Dedifferentiated amniotic fluid mesenchymal stem cell (primary cell): ENCODE results near the gene AP3M1.
"Not testable (repeated sequence)": the region's sequence is repeated elsewhere in the genome, so short reads cannot be mapped to it uniquely, and the experiment has no call there.

Experiments
- DNase-seq: peaks from one replicate; pipeline ENCODE4 v3.0.0-alpha.2; 2016; ENCODE audit errors: extremely low spot score

The AP3M1 gene, protein sequence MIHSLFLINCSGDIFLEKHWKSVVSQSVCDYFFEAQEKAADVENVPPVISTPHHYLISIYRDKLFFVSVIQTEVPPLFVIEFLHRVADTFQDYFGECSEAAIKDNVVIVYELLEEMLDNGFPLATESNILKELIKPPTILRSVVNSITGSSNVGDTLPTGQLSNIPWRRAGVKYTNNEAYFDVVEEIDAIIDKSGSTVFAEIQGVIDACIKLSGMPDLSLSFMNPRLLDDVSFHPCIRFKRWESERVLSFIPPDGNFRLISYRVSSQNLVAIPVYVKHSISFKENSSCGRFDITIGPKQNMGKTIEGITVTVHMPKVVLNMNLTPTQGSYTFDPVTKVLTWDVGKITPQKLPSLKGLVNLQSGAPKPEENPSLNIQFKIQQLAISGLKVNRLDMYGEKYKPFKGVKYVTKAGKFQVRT

DNA sequence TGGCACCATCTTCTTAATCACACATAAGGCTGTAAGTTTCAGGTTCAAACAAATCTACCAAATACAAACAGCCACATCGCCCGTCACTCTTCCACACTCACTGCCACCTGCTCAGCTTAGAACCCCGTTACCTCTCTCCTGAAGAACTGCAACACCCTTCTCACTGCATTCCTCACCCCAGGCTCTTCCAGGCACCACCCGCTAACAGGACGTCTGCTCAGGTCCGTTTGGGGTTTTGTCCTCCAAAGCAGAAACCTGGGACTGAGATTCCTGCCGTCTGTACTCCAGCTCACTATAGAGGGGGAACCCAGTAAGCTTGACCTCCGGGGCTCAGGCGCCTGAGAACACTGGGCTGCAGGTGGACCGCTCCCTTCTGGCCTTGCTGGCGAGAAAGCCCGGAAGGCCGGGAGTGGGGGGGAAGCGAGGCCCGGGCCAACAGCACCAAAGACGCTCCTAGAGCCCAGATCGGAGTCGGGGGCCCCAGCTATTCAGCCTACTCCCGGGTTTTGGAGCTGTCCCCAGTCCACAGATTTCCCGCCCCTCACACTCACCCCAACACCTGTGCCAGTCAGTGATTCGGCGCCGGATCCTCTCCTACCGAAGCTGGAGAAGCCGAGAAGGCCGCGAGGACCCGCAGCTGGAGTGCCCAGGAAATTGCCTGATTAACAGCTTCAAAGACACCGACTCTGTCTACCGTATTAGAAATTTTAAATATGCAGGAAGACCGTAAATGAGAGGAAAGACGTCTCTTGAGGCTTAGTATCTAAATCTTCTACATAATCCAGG lies at the start of gene AP3M1:
TSS of gene AP3M1 (minus strand) at position 625 of the 786 bp plus-strand sequence. CDS start 12,449 bp downstream, outside the sequence.
- DNase-seq: peak; percentile 24

DNA sequence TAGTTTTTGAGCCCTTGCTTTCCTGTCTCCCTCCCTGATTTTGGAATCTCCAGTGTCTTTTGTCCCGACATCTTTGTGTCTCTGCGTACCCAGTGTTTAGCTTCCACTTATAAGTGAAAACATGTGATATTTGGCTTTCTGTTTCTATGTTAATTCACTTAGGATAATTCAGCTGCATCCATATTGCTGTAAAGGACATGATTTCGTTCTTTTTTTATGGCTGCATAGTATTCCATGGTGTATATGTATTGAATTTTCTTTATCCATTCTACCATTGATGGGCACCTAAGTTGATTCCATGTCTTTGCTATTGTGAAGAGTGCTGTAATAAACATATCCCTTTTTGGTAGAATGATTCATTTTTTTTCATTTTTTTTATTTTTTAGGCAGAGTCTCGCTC lies 48.7 kb upstream of the AP3M1 start:
- DNase-seq: no peak

DNA sequence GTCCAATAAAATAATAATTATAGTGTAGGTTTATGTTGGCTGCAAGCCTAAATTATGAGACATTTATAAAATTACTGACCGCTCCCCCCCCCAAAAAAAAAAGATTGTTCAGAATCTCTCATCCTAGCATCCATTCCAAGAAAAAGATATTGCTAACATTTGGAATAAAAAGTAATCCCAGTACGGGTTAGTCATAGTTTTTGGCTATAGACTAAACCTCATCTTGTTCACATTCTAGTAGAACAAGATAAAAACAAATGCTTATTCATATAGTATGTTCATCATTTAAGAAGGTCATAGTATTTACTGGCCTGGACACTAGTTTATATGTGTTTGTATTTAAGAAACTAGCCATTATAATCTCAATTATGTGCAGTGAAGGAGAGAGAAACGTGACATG lies 44.4 kb upstream of the AP3M1 start:
- no peak for DNase-seq

DNA sequence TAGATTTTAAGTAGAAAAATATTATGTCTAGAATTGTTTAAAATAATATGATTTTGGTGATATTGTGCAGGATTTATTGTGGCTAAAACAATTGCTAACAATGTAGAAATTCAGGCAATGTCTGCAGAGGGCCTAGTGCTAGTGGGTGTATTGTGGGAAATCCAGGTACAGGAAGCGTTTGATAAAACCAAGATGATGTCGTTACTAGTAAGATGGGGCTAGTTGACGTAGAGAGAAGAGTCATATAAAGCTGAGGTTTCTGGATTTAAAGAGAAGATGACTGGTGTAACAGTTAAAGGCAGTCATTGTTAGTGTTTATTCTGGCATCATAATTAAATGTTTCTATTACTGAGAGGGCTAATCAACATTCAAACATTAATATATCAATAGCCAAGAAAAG lies 43.9 kb upstream of the AP3M1 start:
- no peak for DNase-seq

DNA sequence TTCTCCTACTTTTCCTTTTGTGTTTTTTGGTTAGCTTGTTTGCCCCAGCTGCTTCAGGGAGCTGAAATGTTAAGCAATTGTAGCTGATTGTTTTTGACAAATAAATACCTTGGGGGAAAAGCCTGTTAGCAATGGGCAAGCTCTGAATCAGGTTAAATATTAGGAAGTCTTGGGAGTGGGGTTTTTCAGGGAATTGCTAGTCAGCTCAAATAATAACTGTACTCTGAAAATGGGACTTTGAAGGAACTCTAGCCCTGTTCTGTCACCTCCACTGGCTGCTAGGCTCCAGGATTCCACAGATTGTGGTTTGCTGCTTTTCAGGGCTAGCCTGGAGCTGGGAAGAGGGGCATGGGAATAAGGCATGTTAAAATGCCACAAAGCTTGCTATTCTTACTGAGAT lies 39.9 kb upstream of the AP3M1 start:
- DNase-seq: no peak

DNA sequence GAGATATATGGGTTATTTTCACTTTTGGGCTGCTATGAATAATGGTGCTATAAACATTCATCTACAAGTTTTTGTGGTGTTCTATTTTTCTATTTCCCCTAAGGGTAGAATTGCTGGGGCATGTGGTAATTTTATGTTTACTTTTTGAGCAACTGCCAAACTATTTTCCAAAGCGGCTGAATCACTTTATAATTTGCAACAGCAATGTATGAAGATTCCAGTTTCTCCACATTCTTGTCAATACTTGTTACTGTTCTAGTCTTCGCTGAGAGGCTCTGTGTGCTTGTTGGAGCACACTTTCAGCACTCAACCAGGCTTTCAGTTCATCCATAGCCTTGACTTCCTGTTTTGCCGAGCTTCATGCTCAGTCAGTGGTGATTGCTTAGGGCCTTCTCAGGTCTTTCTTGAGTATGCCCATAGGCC lies 39.4 kb upstream of the AP3M1 start:
- DNase-seq: peak; percentile 97

DNA sequence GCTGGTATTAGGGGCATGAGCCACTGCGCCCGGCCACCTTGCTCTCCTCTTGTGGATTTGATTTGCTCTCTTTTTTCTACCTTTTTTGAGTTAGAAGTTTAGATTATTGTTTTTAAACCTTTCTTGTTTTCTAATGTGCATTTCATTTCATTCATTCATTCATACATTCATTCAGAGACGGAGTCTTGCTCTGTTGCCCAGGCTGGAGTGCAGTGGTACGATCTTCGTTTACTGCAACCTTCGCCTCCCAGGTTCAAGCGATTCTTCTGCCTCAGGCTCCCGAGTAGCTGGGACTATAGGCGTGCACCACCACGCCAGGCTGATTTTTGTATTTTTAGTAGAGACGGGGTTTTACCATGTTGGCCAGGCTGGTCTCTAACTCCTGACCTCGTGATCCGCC lies 38.0 kb upstream of the AP3M1 start:
- DNase-seq: not testable (repeated sequence)

DNA sequence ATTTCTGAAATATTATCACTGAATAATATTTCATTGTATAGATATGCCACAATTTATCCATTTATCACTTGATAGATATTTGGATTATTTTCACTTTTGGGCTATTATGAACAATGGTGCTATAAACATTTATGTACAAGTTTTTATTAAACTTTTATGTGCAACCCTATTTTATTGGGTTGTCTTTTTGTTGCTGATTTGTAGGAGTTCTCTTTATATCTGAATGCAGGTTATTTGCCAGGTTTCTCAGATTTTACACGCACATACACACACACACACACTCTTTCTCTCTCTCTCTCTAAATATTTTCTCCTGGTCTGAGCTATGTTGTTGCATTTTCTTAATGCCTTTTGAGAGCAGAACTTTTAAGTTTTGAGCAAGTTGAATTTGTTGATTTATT lies 36.6 kb upstream of the AP3M1 start:
- no peak for DNase-seq

DNA sequence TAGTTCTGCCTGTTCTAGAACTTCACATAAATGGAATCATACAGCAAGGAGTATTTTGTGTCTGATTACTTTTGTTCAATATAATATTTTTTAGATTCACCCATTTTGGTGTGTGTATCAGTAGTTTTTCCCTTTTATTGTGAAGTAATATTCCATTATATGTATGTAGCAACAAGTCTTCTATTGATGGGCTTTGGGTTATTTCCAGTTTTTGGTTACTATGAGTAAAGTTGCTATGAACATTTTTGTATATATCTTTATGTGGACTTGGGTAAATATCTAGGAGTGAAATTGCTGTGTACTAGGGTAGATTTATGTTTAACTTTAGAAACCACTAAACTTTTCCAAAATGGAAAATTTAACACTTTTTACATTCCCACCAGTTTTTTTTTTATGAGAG lies 36.0 kb upstream of the AP3M1 start:
- no peak for DNase-seq

DNA sequence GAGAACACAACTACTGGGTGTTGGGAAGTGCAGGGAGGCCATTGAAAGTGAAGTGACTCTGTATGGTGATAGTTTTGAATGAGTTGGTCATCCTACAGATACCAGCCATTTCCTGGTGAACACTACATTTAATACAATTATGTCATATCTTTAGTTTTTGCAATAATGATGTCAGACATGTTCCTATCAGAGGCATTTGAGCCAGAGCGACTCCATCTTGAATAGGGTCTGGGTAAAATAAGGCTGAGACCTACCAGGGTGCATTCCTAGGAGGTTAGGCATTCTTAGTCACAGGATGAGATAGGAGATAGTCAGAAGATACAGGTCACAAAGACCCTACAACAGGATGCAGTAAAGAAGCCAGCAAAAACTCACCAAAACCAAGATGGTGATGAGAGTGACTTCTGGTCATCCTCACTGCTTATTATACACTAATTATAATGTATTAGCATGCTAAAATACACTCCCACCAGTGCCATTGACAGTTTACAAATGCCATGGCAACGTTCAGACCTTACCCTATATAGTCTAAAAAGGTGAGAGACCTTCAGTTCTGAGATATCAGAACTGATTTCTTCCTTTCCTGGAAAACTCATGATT lies 28.6 kb upstream of the AP3M1 start:
- DNase-seq: no peak

DNA sequence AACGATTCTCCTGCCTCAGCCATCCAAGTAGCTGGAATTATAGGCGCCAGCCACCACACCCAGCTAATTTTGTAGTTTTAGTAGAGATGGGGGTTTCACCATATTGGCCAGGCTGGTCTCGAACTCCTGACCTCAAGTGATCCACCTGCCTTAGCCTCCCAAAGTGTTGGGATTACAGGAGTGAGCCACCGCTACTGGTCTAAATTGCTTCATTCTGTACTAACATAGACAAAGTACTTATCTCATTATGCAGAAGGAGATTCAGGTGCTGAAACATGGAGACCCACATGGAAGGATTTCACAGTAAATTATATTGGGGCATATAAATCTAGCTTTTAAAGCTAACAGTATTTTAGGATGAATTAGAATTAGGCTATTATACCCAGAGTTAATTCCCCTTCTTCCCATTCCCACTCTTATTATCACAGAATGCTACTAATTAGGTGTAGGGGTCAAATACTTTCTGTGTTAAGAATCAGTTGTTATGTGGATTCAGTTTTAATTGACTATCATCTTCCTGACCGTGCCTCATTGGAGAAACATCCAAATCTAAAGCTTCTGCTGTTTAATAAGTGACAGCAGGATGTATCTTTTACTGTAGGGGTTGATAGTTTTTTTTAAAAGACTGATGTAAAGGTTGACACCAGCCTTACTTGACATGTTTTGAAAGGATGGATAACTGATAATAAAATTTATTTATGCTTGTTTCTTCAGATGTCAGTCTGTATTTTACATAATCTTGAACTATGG lies 27.6 kb upstream of the AP3M1 start:
- no peak for DNase-seq

DNA sequence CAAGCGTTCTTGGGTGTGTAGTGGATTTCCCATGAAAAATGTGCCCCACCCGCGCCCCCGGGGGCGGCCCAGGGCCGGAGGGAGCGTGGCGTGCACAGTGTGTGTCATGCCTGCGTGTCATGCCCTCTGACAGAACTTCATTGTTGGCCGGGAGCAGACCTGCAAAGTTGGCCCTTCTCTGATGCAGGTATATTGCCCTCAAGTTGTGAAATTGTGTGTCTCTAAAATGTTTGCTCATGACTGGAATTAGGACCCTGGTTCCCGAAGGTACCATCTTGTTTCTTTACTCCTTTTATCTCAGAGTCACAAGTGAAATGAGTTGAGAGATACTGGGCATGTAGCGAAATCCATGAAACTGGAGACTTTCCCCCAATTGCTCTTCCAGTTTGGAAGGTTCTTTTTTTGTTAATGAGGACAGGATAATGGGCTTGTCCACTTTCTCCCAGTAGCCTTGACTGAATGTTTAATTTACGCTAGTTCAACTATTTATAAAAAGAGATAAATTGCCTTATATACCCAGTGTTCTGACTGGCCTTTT lies 26.6 kb upstream of the AP3M1 start:
- peak; percentile 39 for DNase-seq

DNA sequence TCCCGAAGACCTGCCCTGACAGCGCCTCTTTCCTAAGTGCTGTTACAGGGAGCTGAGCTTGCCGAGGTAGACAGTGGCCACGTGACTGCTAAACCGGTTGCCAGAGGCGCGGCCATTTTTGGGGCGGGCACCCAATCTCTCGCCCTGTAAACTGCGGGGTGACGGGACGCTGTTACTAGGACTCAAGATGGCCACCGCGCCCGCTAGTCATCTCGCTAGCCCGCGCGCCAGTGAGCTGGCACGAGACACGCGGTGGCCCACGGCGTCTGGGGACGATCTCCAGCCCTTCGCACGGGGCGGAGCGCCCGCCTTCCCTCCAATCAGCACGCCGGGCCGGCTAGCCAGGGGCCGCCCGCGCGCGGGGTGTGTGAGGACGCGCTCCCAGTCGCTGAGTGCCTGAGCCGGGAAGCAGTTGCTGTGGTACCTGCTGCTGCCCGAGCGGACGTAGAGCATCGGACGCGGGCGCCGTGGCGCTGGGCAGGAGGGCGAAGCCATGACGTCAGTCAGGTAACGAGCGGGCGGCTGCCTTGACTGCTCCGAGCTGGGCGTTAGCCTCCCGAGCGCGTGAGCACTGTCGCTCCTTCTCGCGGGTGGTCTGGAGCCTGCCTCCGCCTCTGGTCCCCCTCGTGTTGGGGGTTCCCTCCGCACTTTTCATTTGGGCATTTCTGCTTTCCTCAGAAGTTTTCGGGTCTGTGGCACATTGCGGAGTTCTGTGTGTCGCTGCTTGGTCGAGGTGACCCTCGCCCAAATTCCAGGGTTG lies 25.9 kb upstream of the AP3M1 start:
- peak; percentile 90 for DNase-seq

DNA sequence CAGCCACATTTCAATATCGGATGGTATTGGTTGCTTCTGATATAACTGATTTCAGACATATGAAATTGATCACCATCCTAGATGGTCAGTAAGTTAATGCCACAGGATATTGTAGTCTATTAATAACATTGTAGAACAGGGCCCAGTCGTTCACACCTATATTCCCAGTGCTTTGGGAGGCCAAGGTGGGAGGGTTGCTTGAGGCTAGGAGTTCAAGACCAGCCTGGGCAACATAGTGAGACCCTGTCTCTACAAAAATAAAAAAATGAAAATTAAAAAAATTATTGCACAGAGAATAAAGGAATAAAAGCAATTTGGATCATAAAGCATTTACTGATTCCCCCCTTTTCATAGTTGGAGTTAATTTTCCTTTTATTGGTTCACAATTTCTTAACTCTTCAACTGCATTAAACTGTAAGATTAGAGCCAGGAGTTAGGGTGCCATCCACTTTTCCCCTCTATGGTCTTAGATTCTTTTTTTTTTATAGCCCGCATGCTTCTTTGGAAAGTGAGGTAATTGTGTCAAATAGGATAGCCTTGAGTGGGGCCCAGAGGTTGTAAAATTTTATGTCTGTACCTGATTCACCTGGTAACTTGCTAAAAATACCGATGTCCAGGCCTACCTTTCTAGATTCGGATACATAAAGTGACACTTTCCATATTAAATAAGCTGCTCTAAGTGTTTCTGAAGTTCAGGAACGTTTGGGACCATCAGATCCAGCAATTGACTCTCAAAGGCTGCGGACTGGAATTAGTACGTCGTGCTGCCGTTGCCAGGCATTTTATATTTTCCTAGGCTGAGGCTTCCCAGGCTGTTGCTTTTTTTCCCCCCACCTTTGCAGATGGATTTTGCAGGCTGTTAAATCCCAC lies 25.1 kb upstream of the AP3M1 start:
- DNase-seq: no peak

DNA sequence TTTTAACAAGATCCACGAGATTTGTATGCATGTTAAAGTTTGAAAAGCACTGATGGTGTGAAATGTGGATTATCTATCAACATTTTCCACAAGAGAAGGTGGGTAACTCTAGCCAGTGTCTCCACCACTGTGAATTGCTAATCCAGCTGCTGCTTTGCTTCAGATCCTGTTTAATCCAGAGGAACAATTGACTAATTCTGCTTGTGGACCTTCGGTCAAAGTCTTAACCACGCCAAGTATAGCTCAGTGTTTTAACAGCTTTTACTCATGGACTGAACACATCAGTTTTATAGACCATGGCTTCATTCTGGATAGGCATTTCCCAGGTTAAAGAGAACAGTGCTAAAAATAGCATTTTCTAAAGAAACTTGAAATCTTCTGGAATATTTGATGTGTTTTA lies 23.9 kb upstream of the AP3M1 start:
- DNase-seq: no peak

DNA sequence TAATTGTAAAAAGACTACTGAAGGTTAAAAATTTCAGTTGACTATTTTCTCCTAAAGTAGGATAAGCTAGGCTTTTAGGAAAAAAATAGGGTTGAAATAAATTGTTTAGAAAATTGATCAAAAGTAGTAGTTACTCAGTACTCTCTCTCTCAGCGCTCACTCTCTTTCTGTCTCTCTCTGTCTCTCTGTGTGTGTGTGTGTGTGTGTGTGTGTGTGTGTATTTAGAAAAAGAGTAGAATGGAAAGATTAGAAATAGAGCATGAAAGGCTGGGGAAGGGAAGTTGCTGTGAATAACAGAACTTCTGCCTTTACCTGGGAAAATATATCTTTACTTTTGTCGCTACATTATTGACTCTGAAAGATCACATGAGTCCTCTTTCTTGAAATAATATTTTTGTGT lies 21.0 kb upstream of the AP3M1 start:
- no peak for DNase-seq

DNA sequence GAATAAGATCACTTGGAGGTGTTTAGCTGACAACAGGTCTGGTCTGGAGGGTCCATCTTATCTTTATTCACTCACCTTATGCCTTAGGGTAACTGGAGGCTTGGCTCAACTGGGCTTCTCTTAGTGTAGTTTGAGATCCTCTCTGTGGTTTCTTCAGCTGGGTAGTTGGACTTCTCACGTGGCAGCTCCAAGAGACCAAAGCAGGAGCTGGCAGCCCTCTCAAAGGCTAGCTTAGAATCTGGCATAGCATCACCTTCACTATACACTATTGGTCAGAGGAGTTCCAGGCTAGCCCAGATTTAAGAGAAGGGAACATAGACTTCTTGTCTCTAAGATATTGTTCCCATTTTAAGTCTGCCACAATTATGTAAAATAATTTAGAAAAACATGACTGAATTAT lies 16.8 kb upstream of the AP3M1 start:
- no peak for DNase-seq

DNA sequence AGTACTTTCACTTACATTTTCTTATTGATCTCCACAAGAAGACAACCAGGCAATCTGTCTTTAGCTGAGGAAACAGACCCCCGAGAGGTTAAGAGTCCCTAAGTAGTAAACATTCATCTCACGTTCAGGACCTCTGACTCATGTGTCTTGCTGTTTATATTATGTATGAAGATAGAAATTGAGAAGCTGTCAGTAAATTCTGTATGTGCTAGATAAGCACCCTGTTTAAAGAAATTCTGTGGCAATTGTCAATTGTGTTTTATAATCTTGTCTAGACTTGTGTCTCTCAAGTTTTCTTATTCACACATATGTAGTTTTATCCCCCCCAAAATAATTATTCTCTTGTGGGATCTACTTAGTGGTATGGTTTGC lies 14.9 kb upstream of the AP3M1 start:
- no peak for DNase-seq

DNA sequence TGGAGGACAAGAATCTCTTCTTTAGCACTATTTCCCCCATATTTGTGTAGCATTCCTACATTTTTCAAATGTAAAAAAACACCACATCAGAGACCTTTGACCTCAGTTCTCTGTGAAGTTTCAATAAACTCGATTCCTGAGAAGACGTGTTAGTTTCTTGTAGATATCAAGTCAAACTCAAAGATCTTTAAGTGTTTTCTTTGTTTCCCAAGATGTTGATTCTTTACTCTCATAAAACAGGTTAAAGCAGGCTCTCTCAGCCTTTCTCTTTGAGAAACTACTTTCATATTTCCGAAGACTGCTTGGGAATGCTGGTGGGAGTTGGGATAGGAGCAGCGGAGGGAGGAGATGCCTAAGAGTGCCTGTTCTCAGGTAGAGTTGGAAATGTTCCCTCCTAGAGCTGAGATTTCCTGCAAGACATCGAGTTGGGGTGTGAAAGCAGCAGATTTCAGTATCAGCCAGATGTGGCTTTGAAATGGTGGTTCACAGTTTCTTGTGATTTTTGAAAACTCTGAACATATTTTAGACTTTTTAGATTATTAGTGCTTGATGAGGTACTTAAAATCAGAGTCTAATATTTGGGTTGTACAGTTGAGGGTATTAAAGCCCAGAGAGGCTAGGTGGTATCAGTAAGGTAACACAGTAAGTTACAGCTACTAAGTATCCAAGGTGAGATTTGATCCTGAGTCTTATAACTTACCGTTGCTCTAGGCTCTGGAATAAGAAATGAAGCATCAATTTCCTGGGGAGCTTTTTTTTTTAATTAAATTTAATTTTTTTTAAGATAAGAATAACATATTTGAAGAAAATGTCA lies 14.3 kb upstream of the AP3M1 start:
- DNase-seq: no peak
